Posterior cingulate gyrus (tissue), 11 donors: ENCODE data around the gene CAMTA1.
A peak's percentile ranks its signal among the peaks of the same experiment; 100 is the strongest.

Experiments
- DNase-seq, 10 donors: peaks; one replicate each; pipeline versions ENCODE4 v3.0.0 to v3.0.0-alpha.2; 2020 to 2021; ENCODE audit warnings: mixed read lengths in 3 of 10
- intact Hi-C: fragments of 100-400 bp; cut with DNase I; formaldehyde crosslinking; loops from one replicate; pipeline ENCODE4 v1.15.1; 2023

The CAMTA1 gene

DNA sequence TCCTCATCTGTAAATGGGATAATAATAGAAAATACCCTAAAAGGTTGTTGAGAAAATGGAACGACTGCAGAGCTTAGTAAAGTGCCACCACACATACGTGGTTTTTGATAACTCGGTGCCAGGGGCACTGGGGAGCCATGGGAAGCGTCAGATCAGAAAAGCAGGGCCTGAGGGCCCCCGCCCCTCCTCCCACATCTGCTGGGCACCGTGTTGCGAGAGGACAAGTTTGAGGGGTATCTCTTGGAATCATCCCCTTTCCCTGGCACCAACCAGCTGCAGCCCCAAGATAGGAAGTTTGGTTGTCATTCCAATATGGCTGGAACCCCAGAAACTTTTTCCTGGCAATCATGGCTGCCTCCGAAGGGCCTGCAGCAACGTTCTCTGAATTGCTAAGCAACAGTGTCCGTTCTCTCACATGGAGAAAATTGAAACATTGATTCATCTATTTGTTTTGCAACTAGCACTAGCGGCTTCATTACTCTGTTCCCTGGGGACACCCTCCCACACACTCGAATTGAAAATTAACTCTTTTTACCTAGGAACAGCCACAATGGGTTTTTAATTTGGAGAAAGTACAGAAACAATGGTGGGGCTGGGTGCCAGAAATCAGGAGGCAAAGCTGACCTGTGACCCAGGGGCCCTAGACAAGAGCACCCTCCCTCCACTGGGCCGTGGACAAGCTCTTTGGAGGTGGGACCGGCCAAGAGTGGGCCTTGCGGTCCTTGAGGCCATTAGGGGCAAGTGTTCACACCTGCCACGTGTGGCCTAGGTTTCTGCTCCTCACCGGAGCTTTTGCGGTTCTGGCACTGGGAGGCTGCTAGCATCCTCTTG, 795.9 kb downstream of the CAMTA1 start:
- intact Hi-C loops = no loop called here
- DNase-seq = peak in 5 of 10 donors; percentile 2 to 70 (median 54)

DNA sequence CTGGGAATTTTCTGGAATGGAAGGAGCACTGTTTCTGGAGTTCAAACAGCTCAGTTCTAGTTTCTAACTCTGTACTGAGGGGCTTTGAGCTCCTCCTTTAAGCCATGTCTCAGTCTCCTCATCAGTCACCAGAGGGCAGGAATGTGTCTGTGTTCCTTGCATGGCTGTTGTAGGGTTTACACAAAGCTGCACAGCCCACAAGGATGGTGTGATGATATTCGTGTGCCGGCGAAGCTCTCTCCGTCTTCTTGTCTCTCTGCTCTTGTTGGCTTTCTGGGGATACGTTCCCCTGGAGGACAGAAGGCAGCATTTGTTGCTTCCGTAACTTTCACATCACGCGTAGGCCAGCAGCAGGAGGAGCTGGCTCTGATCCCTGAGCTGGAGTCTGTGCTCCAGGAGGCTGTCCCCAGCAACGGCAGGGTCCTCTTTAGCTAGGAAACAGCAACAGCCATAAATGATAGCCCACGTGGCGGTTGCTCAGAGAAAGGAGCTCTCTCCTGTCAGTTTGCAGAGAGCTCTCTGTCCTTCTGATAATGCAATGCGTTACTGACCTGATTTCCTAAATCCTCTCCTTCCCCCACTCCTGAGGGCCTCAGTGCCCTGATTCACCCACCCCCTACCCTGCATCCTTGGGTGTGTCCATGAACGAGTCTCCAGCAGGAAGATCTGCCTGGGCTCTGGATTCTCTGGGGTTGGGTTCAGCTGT, 796.7 kb downstream of the CAMTA1 start:
- peak in 8 of 10 donors; percentile 15 to 91 (median 50) for DNase-seq
- intact Hi-C loops = no loop called here

DNA sequence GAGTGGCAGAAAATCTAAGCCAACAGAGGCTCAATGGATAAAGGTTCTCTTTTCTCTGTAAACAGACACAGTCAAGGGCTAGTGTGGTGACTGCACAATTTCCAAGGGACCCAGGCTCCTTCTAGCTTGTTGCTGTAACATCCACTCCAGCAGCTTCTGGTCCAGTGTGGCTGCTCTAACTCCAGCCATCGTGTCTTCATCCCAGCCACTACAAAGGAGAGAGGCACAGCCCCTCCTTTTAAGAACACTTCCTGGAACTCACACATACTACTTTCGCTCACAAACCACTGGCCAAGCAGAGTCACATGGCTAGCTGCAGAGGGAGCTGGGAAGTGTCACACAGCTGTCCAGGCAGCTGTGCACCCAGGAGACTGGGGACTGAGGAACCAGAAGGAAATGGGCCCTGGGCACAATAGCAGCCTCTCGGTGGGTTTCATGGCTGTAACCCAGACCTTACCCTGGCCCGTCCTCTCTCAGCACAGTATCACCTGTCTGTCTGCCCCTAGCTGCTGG, 797.3 kb downstream of the CAMTA1 start:
- intact Hi-C loops = no loop called here
- DNase-seq = peak in 1 of 10 donors; percentile 2

DNA sequence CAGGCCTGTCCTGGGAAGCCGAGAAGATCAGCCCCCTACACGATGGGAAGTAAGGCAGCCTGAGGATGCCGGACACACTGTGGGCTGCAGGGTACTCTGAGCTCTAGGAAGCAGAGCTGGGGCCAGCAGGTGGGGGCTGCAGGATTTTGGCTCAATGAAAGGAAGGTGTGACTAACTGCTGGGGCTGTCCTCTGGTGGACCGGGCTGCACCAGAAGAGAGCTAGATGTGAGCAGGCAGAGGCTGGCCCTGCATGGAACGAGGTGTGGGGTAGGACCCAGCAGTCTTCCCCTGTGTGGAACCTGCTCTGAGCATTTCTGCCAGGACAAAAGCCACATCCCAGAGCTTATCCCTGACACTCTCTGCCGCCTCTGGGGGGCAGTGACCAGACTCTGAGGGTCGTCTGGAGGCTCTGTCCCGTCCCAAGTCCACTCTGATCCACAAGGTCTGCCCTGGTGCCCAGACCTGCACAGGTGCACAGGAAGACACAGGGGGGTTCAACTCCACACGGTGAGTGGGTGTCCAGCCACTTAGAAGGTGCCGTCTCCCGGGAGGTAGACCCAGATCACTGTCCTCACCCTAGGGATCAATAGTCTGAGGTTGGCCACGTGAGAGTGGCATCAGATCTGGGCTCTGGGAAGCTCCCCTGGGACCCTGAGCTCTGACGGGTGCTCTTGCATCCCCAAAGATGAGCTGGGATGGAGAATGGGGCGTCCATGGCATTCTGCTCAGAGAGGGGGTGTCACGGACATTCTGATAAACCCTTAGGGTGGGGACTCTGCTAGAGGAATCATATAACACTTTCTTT, 798.2 kb downstream of the CAMTA1 start:
- peak in 3 of 10 donors; percentile 4 to 54 (median 42) for DNase-seq
- intact Hi-C loops = no loop called here

DNA sequence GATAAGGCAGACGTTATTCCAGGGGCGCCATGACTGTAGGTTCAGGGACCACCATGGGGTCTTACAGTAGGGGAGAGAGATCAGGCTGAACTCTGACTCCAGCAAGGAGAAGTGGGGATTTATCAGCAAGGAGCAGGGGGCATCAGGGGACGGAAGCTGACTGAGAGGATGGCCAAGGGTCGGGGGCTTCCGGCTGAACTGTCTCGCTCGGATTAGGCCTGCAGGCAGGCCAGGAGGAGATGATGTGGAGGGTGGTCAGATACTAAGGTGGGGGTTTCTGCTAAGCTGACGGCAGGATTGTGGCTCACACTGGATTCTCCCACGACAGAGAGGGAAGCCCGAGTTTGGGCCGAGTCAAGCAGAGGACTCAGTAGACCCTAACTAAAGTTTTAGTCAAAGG, 798.9 kb downstream of the CAMTA1 start:
- peak in 1 of 10 donors; percentile 48 for DNase-seq
- intact Hi-C loops = no loop called here

DNA sequence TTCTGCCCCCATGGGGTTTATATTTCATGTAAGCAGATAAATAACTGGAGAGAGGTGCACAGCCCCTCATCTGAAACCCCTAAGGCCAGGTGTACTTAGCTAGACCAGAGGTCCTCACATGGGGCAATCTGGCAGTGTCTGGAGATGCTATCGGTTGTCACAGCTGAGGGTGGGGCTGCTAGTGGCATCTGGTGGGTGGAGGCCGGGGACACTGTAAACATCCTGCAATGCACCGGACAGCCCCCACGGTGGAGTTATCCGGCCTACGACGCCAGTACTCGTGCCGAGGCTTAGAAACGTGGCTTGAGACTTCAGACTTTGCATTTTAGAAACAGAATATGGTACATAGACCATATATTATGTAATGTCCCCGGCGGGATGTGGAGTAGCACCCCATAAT, 799.4 kb downstream of the CAMTA1 start:
- peak in 2 of 10 donors; percentile 46 to 59 for DNase-seq
- intact Hi-C loops = no loop called here

DNA sequence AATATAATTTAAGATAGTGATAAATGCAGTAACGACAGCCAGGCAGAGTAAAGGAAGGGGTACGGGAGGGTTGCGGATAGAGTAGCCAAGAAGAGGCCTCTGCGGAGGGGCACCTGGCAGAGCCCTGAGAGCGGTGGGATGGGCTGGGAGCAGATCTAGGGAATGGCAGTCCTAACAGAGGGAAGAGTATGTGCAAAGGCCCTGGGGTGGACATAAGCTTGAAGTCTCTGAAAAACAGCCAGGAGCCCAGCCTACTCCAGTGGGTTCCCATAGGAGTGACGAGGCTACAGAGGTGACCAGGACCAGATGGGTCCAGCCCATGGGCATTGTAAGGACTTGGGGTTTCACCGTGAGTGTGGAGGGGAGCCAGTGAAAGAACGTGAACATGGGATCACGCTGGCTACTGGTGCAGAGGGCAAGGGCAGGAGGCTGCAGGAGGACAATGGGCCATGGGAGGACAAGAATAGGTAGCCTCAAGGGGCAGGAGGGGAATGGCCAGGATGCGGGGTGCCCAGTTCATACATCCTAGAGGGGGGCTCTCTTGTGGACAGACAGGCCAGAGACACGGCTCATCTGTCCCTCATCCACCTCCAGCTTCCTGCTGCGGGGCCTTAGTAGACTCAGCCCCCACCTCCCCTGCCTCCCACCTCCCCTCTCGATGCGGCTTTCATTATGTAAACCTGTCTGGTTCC, 800.1 kb downstream of the CAMTA1 start:
- intact Hi-C loops = no loop called here
- DNase-seq = peak in 4 of 10 donors; percentile 2 to 60 (median 45)

DNA sequence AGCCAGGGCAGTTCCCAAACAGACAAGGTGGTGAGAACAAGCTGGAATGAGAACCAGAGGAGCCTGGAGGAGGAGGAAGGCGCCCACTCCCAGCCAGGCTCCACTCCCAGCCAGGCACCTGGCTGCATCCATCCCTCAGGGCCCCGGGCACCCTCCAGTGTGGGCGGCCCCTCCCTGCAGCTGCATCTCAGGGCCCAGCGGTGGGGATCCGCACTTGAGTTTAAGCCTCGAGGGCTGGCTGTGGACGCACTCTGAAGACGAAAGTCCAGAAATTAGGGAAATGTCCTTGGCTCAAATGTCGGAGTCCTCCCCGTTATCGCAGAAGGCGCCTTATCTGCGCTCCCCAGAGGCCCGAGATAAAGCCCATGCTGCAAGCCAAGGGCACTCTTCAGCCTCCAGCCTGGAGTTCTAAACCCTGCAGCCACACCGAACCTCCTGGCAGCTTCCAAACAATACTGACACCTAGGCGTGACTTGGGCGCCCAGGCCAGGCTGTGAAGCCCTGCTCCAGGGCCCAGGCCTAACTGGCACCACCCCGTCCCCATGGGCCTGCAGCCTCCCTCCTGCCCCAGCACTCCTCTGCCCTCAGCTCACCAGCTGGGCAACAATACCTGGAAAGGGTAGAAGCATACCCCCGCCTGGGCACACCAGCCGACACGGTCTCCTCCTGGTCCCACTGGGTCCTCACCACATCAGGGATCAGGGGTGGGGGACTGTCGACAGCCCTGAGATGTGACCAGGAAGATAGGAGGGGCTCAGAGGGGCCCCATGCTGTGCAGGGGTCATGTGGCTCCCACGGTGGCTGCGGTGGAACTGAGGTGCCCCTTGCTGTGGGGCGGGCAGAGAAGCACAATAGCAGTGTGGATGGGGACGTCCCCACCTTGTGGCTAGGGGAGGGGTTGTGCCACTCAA, 801.0 kb downstream of the CAMTA1 start:
- intact Hi-C loops = no loop called here
- DNase-seq = peak in 2 of 10 donors; percentile 71 to 72

DNA sequence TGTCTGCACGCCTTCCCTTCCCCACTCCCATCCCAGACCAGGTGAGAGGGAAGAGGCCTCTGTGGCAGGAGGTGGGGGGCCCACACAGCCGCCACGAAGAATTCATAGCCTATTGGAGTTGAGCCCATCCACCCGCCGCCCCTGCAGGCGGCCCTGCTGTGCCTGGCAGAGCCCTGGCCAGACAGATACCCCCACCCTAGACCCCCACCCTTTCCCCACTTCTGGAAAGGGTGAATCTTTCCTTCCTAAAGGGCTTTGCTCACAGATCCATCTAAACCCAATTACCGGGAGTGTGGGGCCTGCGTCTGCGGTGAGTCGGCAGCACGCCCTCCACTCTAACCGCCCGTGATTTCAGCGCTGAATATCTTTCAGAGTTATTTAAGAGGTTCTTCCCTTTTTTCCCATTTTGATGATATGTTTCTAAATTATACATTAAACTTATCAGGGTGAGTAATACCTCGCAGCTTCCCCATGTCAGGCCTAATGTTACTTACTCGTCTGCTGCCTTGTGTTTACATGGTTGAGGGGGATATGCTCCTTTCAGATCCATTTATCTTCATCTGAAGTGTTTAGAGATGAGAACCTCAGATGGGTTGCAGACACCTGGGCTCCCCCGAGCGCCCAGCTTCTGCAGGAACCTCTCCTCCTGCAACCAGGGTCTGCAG, 802.0 kb downstream of the CAMTA1 start:
- intact Hi-C loops = no loop called here
- DNase-seq = peak in 2 of 10 donors; percentile 52 to 76

DNA sequence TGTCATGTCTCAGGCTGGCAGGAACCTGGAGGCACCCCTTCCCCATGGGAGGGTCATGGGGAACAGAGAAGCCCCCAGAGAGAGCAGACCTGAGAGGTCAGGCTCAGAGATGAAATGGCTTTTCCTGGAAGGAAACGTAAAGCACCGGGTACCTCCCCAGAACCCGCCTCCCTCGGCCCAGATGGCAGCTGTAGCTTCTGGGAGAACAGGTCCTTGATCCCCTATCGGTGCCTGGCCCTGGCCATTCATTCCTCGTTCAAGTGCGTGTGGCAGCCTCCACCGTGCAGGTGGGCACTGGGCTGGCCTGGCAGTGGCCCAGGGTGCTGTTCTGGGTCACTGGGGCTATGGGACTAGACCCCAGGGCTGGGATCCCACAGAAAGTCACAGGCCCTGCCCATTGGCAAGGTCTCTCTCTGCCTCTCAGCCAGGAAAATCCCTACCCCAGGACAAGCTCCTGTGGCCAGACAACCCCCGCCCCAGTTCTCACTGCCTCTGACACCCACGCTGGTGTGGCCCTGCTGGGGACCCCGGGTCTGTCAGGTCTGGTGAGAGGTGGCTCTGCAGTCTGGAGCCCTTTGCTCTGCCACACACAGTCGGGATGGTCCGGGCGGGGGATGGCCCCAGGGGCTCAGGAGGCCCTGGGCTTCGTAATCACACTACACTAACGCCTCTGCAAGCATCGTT, 802.7 kb downstream of the CAMTA1 start:
- peak in 2 of 10 donors; percentile 69 to 75 for DNase-seq
- intact Hi-C loops = no loop called here

DNA sequence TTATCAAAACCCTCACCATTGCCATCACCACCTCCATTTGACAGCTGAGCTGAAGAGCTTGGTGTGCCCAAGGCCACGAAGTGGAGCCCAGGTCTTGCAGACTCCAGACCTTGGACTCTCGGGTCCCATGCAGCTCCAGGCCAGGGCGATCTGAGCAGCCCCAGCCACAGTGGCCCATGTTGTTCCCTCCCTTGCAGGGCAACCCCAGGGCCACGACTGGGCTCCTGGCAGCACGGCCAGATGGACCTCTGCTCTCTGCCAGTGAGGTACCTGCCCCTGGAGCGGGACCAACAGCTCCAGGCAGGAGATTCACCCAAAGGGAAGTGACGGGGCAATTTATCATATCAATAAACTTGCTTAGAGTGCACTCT, 803.2 kb downstream of the CAMTA1 start:
- peak in 2 of 10 donors; percentile 67 to 79 for DNase-seq
- intact Hi-C loops = no loop called here

DNA sequence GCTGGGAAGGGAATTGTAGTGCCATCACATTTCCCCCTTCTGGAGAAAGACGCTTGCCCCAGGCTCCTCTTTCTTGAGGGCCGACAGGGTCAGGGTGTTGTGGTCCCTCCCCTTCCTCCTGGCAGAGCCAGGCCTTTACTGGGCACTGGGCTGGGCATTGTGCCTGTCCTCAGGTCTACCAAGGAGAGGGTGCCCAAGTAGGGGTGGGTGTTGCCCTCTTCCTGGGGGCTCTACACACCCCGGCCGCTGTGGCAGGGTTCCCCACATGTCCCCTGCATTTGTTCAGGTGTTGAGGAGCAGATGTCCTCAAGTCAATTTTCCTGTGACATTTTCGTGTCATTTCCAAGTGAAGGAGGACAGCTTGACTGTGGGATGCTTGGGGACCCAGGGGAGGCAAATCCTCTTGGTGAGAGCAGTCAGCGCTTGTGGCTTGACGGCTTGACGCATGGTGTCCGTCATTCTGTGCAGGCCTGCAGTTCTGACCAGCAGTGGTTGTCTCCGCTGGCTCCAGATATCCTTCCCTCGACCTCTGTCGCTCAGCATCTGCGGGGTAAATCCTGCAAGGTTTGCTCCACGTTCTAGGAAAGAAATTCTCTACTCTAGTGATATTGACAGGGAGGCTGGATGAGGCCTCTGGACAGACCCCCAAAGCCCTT, 804.0 kb downstream of the CAMTA1 start:
- DNase-seq = peak in 3 of 10 donors; percentile 42 to 66 (median 44)
- intact Hi-C loops = no loop called here

DNA sequence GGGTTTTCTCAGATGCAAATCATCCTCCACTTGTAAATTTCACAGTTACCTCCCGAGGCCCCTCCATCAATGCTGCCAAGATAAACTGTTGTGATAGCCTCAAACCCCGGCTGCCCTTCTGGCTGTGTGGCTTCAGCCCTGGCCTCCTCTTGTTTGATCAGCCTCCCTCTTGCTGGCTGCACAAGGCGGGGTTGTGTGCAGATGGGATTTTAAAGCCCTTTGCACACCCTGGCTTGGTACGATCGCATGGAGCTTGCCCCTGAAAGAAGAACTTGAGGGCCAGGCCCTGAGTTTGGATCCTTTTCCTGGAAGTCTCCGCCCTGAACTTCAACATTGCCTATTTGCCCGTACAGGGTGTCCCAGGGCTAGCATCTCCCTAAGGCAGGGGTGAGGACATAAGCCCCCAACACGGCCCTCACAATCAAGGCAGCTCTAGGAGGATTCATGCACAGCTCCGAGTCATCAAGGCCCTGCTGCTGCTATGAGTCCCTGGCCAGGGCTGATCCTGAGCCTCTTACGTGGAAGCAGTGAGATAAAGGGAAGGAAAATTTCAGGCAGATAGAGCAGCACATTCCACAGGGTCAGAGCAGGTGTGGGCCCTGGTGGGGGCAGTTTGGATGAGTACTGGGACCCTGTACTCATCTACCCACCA, 804.6 kb downstream of the CAMTA1 start:
- DNase-seq = peak in 2 of 10 donors; percentile 5 to 32
- intact Hi-C loops = no loop called here

DNA sequence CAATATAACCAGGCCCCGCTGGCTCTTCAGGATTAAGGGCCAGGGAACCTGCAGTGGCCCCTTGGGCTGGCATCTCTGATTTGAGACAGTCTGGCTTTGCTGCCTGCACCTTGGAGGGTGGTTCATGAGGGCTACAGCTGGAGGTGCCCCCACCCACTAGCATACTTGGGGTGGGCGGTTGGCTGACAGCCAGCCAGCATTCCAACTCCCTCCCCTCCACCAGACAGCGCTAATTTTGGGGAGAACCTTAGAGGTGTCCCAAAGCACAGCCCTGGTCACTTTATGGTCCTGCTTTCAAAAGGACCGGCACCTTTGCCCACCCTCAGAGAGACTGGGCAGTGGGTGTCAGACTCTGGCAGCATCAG, 805.2 kb downstream of the CAMTA1 start:
- intact Hi-C loops = no loop called here
- DNase-seq = peak in 4 of 10 donors; percentile 2 to 79 (median 34)

DNA sequence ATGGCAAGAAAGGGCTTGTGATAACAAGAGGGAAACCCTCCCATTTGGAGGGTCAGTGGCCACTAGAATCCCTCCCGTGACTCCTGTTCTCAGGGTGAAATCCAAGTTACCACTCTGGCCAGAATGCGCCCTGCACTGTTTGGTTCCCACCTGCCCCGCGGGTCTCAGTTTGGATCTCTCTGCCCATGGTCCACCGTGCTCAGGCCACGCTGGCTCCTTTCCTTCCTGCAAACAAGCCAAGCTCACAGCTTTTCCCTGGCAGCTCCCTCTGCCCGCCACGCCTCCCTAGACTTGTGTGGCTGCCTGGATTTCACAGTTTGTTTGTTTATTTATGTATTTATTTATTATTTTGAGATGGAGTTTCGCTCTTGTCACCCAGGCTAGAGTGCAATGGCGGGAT, 806.3 kb downstream of the CAMTA1 start:
- DNase-seq = peak in 4 of 10 donors; percentile 9 to 80 (median 62)
- intact Hi-C loops = no loop called here

DNA sequence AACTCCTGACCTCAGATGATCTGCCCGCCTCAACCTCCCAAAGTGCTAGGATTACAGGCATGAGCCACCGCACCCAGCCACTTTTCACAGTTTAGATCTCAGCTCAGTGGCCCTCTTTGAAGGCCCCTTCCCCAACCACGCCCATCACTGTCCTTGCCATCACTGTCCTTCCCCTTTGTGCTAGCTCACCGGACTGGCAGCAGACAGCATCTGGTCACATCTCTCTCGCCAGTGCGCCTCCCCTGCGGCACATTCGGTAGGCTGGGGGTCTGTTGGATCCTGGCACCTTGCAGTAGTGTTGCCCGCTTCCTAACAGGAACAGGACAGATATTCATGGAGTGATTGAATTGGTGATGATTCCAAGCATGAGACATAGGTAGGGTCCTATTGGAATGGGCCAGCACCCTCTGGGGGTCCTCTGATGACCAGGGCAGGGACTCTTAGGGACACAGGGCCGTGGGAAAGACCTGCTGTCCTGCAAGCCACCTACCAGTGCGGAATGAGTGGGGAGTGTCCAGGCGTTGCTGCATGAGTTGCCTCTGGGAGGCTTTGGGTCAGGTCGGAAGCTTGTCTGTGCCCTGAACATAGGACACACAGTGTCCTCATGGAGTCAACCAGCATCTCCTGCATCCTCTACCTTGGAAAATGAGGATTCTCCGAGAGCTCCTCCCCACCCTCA, 807.0 kb downstream of the CAMTA1 start:
- intact Hi-C loops = no loop called here
- peak in 3 of 10 donors; percentile 1 to 62 (median 58) for DNase-seq
